Gastroesophageal sphincter (tissue), 3 donors: Measurements from ENCODE around the gene TYW1.
A peak's percentile ranks its signal among the peaks of the same experiment; 100 is the strongest.

Experiments
- CTCF ChIP-seq, 4 experiments: fragments of 200-600 bp in 2 of 4; fragments of 450-650 bp in 2 of 4; sonication (generic) in 1 of 4; IDR thresholded peaks; one replicate each; pipeline ENCODE4 v1.5.1; 2017 to 2019; ENCODE audit warnings: antibody characterized with exemption in 4 of 4, mild to moderate bottlenecking in 2 of 4, moderate library complexity in 2 of 4
- POLR2A ChIP-seq, 2 donors: fragments of 450-650 bp; IDR thresholded peaks; one replicate each; pipeline ENCODE4 v1.6.1; 2017; ENCODE audit warnings: antibody characterized with exemption in 2 of 2, mild to moderate bottlenecking in 2 of 2, moderate library complexity in 1 of 2

- TF ChIP-seq CTCF (IDR thresholded peaks at IDR 0.05): peak in 3 of 4 experiments; percentile 23 to 41 (median 40)
- TF ChIP-seq POLR2A (IDR thresholded peaks at IDR 0.05): peak in 1 of 2 donors; percentile 37
These were observed 2.0 kb upstream of the TYW1 start for GRCh38 chr7:66994691-66995049.
